K562 (cell line): ENCODE data around the gene EIF2AK3. TPM values are rescaled to one million over a fixed set of nuclear protein-coding genes. Genes with fewer than 3 reads are reported as not detected.

Experiments used
- ADNP ChIP-seq: fragments of 200-800 bp; sonication (Bioruptor generic); IDR thresholded peaks from 2 replicates; pipeline ENCODE4 v1.6.1; 2016; ENCODE audit warnings: missing genetic modification characterization, missing compliant biosample characterization
- ETV6 ChIP-seq, 3 experiments: fragments of 150-350 bp in 1 of 3; sonication (generic) in 1 of 3; formaldehyde crosslinking in 1 of 3; IDR thresholded peaks; 2 replicates each; pipeline versions ENCODE4 v1.6.1 to v1.8.0; 2014 to 2022; ENCODE audit warnings: borderline replicate concordance in 2 of 3, low read depth in 2 of 3, antibody characterized with exemption in 1 of 3, low read length in 1 of 3, mild to moderate bottlenecking in 1 of 3, missing genetic modification reagents in 1 of 3
- MTA1 ChIP-seq: fragments of 450-650 bp; IDR thresholded peaks from 2 replicates; pipeline ENCODE4 v1.6.1; 2017; ENCODE audit warnings: borderline replicate concordance
- OTX1 ChIP-seq: fragments of 450-650 bp; formaldehyde crosslinking; IDR thresholded peaks from 2 replicates; pipeline ENCODE4 v1.4.0; 2022; ENCODE audit warnings: mild to moderate bottlenecking
- PRPF4 ChIP-seq: fragments of 200-400 bp; formaldehyde crosslinking; IDR thresholded peaks from one replicate; pipeline ENCODE4 v1.6.1; 2017; ENCODE audit warnings: low read length, low read depth, mild to moderate bottlenecking; ENCODE audit not compliant: insufficient read depth, poor library complexity, severe bottlenecking
- RAD51 ChIP-seq: fragments of 450-650 bp; IDR thresholded peaks from 2 replicates; pipeline ENCODE4 v1.7.1; 2016; ENCODE audit warnings: low read depth, mild to moderate bottlenecking, borderline replicate concordance
- ZFP36 ChIP-seq: fragments of 150-350 bp; IDR thresholded peaks from 2 replicates; pipeline ENCODE4 v1.6.1; 2018; ENCODE audit warnings: low read length, low read depth; ENCODE audit not compliant: partially characterized antibody
- polyA plus RNA-seq, 8 experiments: library from polyadenylated mRNA; depleted of rRNA in 4 of 8; stranded (reverse) in 5 of 8; unstranded in 3 of 8; fragments of >200 nt; fragmentation: Nextera tagmentation in 2 of 8; fragmentation: Illumina TruSeq in 1 of 8; extraction: Ambion mirVana in 2 of 8; extraction: Trizol in 1 of 8; gene quantifications; 2 replicates each; pipeline versions ENCODE4 v1.2.1 to v1.2.3, GENCODE V29; 2011 to 2014; ENCODE audit warnings: inconsistent platforms in 1 of 8, missing spikeins in 1 of 8
- total RNA-seq, 7 experiments: library from RNA; depleted of rRNA in 6 of 7; stranded (reverse); fragments of >200 nt in 6 of 7; fragmentation: Illumina TruSeq in 2 of 7; extraction: Trizol in 2 of 7; gene quantifications; 2 replicates each; pipeline versions ENCODE4 v1.2.1 to v1.2.3, GENCODE V29; 2011 to 2021; ENCODE audit warnings: low replicate concordance in 1 of 7
- TF ChIP-seq, protein P1 (sequence below): fragments of 450-650 bp; IDR thresholded peaks from 2 replicates; pipeline ENCODE4 v1.6.1; 2016; ENCODE audit warnings: mild to moderate bottlenecking, moderate library complexity
- TF ChIP-seq, protein P2 (sequence below): conservative IDR thresholded peaks from 2 replicates; pipeline ENCODE4 v1.6.1; 2011; ENCODE audit warnings: low read depth, mild to moderate bottlenecking, low read length; ENCODE audit not compliant: control insufficient read depth
- TF ChIP-seq, protein P3 (sequence below): fragments of 450-650 bp; formaldehyde crosslinking; IDR thresholded peaks from 2 replicates; pipeline ENCODE4 v1.4.0; 2020; ENCODE audit warnings: mild to moderate bottlenecking, mixed read lengths

Gene EIF2AK3
- total and polyA plus RNA-seq, 9 of the 15 experiments (the other 6 are each of a cell fraction or from before 2014, with no cell fraction given), result 1.7 to 11.6 (median 7.4) TPM

DNA sequence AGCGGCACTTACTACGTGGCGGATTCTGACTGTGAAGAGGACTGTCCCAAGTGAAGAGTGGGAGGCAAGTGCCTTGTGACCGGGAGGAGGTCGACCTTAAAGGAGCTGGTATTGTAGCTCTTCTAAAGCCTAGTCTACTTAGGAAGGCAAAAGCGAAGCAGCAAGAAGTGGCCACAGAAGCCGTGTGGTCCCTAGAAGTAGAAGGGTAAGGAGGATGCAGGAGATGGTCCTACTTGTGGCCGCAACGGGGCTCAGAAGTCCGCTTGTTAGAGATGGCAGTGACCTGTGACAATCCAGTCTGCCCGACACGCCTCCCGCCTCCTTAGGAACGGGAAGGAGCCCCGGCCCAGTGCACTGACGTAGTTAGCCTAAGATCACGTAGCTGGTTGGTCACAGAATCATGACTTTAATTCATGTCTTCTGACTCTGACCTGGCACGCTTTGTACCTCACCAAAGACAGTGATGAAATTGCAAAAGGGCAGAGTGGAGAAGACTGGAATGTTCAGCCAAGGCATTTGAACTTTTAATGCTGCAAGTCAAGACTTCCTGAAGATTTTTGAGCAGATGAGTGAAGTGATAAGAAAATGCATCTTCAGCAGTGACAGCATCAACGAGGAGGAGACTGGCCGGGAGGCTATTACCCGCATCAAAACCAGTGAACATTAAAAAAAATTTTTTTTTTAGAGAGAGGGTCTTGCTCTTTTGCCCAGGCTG lies 749 bp upstream of the EIF2AK3 start (continued):
- TF ChIP-seq, protein P1, sequence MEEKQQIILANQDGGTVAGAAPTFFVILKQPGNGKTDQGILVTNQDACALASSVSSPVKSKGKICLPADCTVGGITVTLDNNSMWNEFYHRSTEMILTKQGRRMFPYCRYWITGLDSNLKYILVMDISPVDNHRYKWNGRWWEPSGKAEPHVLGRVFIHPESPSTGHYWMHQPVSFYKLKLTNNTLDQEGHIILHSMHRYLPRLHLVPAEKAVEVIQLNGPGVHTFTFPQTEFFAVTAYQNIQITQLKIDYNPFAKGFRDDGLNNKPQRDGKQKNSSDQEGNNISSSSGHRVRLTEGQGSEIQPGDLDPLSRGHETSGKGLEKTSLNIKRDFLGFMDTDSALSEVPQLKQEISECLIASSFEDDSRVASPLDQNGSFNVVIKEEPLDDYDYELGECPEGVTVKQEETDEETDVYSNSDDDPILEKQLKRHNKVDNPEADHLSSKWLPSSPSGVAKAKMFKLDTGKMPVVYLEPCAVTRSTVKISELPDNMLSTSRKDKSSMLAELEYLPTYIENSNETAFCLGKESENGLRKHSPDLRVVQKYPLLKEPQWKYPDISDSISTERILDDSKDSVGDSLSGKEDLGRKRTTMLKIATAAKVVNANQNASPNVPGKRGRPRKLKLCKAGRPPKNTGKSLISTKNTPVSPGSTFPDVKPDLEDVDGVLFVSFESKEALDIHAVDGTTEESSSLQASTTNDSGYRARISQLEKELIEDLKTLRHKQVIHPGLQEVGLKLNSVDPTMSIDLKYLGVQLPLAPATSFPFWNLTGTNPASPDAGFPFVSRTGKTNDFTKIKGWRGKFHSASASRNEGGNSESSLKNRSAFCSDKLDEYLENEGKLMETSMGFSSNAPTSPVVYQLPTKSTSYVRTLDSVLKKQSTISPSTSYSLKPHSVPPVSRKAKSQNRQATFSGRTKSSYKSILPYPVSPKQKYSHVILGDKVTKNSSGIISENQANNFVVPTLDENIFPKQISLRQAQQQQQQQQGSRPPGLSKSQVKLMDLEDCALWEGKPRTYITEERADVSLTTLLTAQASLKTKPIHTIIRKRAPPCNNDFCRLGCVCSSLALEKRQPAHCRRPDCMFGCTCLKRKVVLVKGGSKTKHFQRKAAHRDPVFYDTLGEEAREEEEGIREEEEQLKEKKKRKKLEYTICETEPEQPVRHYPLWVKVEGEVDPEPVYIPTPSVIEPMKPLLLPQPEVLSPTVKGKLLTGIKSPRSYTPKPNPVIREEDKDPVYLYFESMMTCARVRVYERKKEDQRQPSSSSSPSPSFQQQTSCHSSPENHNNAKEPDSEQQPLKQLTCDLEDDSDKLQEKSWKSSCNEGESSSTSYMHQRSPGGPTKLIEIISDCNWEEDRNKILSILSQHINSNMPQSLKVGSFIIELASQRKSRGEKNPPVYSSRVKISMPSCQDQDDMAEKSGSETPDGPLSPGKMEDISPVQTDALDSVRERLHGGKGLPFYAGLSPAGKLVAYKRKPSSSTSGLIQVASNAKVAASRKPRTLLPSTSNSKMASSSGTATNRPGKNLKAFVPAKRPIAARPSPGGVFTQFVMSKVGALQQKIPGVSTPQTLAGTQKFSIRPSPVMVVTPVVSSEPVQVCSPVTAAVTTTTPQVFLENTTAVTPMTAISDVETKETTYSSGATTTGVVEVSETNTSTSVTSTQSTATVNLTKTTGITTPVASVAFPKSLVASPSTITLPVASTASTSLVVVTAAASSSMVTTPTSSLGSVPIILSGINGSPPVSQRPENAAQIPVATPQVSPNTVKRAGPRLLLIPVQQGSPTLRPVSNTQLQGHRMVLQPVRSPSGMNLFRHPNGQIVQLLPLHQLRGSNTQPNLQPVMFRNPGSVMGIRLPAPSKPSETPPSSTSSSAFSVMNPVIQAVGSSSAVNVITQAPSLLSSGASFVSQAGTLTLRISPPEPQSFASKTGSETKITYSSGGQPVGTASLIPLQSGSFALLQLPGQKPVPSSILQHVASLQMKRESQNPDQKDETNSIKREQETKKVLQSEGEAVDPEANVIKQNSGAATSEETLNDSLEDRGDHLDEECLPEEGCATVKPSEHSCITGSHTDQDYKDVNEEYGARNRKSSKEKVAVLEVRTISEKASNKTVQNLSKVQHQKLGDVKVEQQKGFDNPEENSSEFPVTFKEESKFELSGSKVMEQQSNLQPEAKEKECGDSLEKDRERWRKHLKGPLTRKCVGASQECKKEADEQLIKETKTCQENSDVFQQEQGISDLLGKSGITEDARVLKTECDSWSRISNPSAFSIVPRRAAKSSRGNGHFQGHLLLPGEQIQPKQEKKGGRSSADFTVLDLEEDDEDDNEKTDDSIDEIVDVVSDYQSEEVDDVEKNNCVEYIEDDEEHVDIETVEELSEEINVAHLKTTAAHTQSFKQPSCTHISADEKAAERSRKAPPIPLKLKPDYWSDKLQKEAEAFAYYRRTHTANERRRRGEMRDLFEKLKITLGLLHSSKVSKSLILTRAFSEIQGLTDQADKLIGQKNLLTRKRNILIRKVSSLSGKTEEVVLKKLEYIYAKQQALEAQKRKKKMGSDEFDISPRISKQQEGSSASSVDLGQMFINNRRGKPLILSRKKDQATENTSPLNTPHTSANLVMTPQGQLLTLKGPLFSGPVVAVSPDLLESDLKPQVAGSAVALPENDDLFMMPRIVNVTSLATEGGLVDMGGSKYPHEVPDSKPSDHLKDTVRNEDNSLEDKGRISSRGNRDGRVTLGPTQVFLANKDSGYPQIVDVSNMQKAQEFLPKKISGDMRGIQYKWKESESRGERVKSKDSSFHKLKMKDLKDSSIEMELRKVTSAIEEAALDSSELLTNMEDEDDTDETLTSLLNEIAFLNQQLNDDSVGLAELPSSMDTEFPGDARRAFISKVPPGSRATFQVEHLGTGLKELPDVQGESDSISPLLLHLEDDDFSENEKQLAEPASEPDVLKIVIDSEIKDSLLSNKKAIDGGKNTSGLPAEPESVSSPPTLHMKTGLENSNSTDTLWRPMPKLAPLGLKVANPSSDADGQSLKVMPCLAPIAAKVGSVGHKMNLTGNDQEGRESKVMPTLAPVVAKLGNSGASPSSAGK, result peak; percentile 46; the same call in 1 of the 2 replicates
- peak; percentile 32 for TF ChIP-seq ZFP36
- TF ChIP-seq ADNP (tag), result no peak
- TF ChIP-seq MTA1, result peak; percentile 38; the same call in 1 of the 2 replicates
- TF ChIP-seq, protein P2, sequence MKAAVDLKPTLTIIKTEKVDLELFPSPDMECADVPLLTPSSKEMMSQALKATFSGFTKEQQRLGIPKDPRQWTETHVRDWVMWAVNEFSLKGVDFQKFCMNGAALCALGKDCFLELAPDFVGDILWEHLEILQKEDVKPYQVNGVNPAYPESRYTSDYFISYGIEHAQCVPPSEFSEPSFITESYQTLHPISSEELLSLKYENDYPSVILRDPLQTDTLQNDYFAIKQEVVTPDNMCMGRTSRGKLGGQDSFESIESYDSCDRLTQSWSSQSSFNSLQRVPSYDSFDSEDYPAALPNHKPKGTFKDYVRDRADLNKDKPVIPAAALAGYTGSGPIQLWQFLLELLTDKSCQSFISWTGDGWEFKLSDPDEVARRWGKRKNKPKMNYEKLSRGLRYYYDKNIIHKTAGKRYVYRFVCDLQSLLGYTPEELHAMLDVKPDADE, result no peak
- TF ChIP-seq PRPF4, result no peak
- TF ChIP-seq OTX1, result peak; percentile 69; the same call in 1 of the 2 replicates
- TF ChIP-seq, protein P3, sequence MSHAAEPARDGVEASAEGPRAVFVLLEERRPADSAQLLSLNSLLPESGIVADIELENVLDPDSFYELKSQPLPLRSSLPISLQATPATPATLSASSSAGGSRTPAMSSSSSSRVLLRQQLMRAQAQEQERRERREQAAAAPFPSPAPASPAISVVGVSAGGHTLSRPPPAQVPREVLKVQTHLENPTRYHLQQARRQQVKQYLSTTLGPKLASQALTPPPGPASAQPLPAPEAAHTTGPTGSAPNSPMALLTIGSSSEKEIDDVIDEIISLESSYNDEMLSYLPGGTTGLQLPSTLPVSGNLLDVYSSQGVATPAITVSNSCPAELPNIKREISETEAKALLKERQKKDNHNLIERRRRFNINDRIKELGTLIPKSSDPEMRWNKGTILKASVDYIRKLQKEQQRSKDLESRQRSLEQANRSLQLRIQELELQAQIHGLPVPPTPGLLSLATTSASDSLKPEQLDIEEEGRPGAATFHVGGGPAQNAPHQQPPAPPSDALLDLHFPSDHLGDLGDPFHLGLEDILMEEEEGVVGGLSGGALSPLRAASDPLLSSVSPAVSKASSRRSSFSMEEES (CRISPR knock-in tag), result peak; percentile 13; the same call in 1 of the 2 replicates
- no peak for TF ChIP-seq ETV6 (IDR thresholded peaks at IDR 0.05; ENCODE audit: borderline replicate concordance in 1 of 2, low read depth in 2 of 2, low read length in 1 of 2)
- TF ChIP-seq ETV6 (CRISPR knock-in tag; IDR thresholded peaks at IDR 0.05; ENCODE audit: borderline replicate concordance), result no peak
- TF ChIP-seq RAD51, result peak; percentile 50; the same call in 1 of the 2 replicates
